K562 (cell line): Measurements from ENCODE around the gene FGGY. TPM values are rescaled to one million over a fixed set of nuclear protein-coding genes. Genes with fewer than 3 reads are reported as not detected.

ENCODE experiments used
- CREB5 ChIP-seq: fragments of 250-450 bp; sonication (Bioruptor Pico); IDR thresholded peaks from 2 replicates; pipeline ENCODE4 v1.5.0; 2020; ENCODE audit warnings: mild to moderate bottlenecking
- DNMT1 ChIP-seq: fragments of 450-650 bp; IDR thresholded peaks from 2 replicates; pipeline ENCODE4 v1.6.1; 2016; ENCODE audit warnings: antibody characterized with exemption, mild to moderate bottlenecking
- GABPA ChIP-seq: fragments of 200-800 bp; sonication (Bioruptor generic); conservative IDR thresholded peaks from 2 replicates; pipeline ENCODE4 v1.6.1; 2016; ENCODE audit warnings: low read depth, missing genetic modification characterization, missing compliant biosample characterization
- MLLT1 ChIP-seq, 2 experiments: fragments of 450-650 bp; IDR thresholded peaks; 2 replicates each; pipeline ENCODE4 v1.6.1; 2016
- STAT5A ChIP-seq: IDR thresholded peaks from 2 replicates; pipeline ENCODE4 v1.6.1; 2012; ENCODE audit warnings: low read length, inconsistent platforms, borderline replicate concordance
- TGIF2 ChIP-seq: sonication (generic); formaldehyde crosslinking; IDR thresholded peaks from 2 replicates; pipeline ENCODE4 v1.8.1; 2022; ENCODE audit warnings: mild to moderate bottlenecking, missing genetic modification reagents, moderate library complexity
- THAP7 ChIP-seq: fragments of 250-450 bp; sonication (Bioruptor Pico); IDR thresholded peaks from 2 replicates; pipeline ENCODE4 v1.5.0; 2021
- TOE1 ChIP-seq, 2 experiments: fragments of 450-650 bp in 1 of 2; sonication (generic) in 1 of 2; formaldehyde crosslinking in 1 of 2; IDR thresholded peaks; 2 replicates each; pipeline versions ENCODE4 v1.7.1 to v1.8.0; 2016 to 2022; ENCODE audit warnings: borderline replicate concordance in 2 of 2, mild to moderate bottlenecking in 2 of 2, antibody characterized with exemption in 1 of 2, inconsistent platforms in 1 of 2, low read depth in 1 of 2, missing genetic modification reagents in 1 of 2, moderate library complexity in 1 of 2
- ZKSCAN1 ChIP-seq: fragments of 150-350 bp; IDR thresholded peaks from 2 replicates; pipeline ENCODE4 v1.6.1; 2016; ENCODE audit warnings: low read depth, low read length
- polyA plus RNA-seq, 8 experiments: library from polyadenylated mRNA; depleted of rRNA in 4 of 8; stranded (reverse) in 5 of 8; unstranded in 3 of 8; fragments of >200 nt; fragmentation: Nextera tagmentation in 2 of 8; fragmentation: Illumina TruSeq in 1 of 8; extraction: Ambion mirVana in 2 of 8; extraction: Trizol in 1 of 8; gene quantifications; 2 replicates each; pipeline versions ENCODE4 v1.2.1 to v1.2.3, GENCODE V29; 2011 to 2014; ENCODE audit warnings: inconsistent platforms in 1 of 8, missing spikeins in 1 of 8
- total RNA-seq, 7 experiments: library from RNA; depleted of rRNA in 6 of 7; stranded (reverse); fragments of >200 nt in 6 of 7; fragmentation: Illumina TruSeq in 2 of 7; extraction: Trizol in 2 of 7; gene quantifications; 2 replicates each; pipeline versions ENCODE4 v1.2.1 to v1.2.3, GENCODE V29; 2011 to 2021; ENCODE audit warnings: low replicate concordance in 1 of 7

The FGGY gene
- total and polyA plus RNA-seq, 9 of the 15 experiments (the other 6 are each of a cell fraction or from before 2014, with no cell fraction given), result 9.7 to 19.2 (median 12.6) TPM

GRCh38 chr1:59541161-59541560 is 244.3 kb downstream of the FGGY start (continued):
- no peak for TF ChIP-seq THAP7
- no peak for TF ChIP-seq GABPA
- no peak for TF ChIP-seq CREB5 (CRISPR knock-in tag)
- TF ChIP-seq MLLT1 (IDR thresholded peaks at IDR 0.05), result no peak
- TF ChIP-seq ZKSCAN1, result no peak
- TF ChIP-seq TGIF2 (CRISPR knock-in tag), result no peak
- TF ChIP-seq STAT5A, result no peak
- no peak for TF ChIP-seq TOE1 (IDR thresholded peaks at IDR 0.05; ENCODE audit: borderline replicate concordance)
- no peak for TF ChIP-seq TOE1 (CRISPR knock-in tag; IDR thresholded peaks at IDR 0.05; ENCODE audit: borderline replicate concordance, low read depth)
- TF ChIP-seq DNMT1, result no peak
- TF ChIP-seq, all 486 proteins: peak for 0
